Epithelial cell of esophagus (primary cell): ENCODE results near the gene TGFBR2.

ENCODE experiments used
- DNase-seq: peaks from one replicate; pipeline ENCODE4 v3.0.0; 2010; ENCODE audit warnings: low read depth
- H3K4me3 ChIP-seq: 2 replicates; pipeline ENCODE4 v1.5.1; 2011; ENCODE audit warnings: mild to moderate bottlenecking, low read length, control low read depth
- TF ChIP-seq, protein P1 (sequence below): IDR thresholded peaks from 2 replicates; pipeline ENCODE4 v1.5.1; 2011; ENCODE audit warnings: low read depth, mild to moderate bottlenecking, low read length, control low read depth, inconsistent platforms; ENCODE audit not compliant: insufficient read depth; ENCODE audit errors: missing control alignments

TGFBR2 gene

DNA sequence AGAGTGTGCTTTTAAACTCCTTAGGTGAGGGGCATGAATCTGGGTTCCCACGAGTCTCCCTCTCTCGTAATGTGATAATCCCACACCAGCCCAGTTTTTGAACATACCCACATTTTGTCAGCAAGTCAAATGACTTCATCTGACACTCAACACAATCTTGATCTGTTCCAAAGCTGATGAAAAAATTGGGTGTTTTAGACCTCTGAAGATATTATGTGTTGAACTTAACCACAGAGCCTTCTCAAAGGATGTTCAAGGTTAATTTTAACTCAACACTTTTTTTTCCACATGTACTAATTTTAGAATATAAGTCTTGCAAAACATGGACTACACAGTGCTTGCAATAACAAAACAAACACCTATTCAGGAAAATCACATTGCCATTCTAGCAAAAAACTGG, 123.1 kb downstream of the TGFBR2 start:
- H3K4me3 ChIP-seq, result no peak overlapping the region
- TF ChIP-seq, protein P1, sequence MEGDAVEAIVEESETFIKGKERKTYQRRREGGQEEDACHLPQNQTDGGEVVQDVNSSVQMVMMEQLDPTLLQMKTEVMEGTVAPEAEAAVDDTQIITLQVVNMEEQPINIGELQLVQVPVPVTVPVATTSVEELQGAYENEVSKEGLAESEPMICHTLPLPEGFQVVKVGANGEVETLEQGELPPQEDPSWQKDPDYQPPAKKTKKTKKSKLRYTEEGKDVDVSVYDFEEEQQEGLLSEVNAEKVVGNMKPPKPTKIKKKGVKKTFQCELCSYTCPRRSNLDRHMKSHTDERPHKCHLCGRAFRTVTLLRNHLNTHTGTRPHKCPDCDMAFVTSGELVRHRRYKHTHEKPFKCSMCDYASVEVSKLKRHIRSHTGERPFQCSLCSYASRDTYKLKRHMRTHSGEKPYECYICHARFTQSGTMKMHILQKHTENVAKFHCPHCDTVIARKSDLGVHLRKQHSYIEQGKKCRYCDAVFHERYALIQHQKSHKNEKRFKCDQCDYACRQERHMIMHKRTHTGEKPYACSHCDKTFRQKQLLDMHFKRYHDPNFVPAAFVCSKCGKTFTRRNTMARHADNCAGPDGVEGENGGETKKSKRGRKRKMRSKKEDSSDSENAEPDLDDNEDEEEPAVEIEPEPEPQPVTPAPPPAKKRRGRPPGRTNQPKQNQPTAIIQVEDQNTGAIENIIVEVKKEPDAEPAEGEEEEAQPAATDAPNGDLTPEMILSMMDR, result no peak

GRCh38 chr3:30729936-30730335, 123.5 kb downstream of the TGFBR2 start:
- TF ChIP-seq, protein P1, result no peak
- H3K4me3 ChIP-seq, result no peak overlapping the region
- DNase-seq, result no peak

More for the DNA sequence above, 123.1 kb downstream of the TGFBR2 start:
- DNase-seq, result no peak

DNA sequence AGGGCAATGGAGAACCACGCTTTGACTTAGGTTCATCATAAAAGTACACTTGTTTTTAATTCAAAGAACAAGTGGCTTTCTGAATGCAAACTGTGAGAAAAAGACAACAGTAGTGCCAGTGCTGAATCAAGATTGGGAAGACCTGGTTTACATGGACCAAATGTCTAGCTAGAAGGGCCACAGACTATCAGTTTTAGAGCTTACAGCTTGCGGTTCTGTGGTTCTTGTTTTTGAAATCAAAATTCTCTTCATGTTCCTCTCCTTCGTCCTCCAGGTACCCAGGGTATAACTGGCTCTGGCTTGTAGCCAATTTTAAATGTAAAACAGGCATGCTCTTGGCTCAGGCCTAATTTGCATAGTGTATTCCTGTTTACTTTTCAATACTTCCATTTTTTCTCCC, 124.6 kb downstream of the TGFBR2 start:
- DNase-seq, result no peak
- no peak overlapping the region for H3K4me3 ChIP-seq
- TF ChIP-seq, protein P1, result no peak

GRCh38 chr3:30733209-30733608, 126.8 kb downstream of the TGFBR2 start:
- H3K4me3 ChIP-seq, result no peak overlapping the region
- no peak for DNase-seq
- TF ChIP-seq, protein P1, result no peak

- H3K4me3 ChIP-seq, result no peak overlapping the region
- DNase-seq, result no peak
- TF ChIP-seq, protein P1, result no peak
These were observed 127.3 kb downstream of the TGFBR2 start for GRCh38 chr3:30733696-30734095.

GRCh38 chr3:30737743-30738499, 131.5 kb downstream of the TGFBR2 start:
- H3K4me3 ChIP-seq, result no peak overlapping the region
- TF ChIP-seq, protein P1, result no peak
- DNase-seq, result no peak

- no peak for DNase-seq
- TF ChIP-seq, protein P1, result no peak
- no peak overlapping the region for H3K4me3 ChIP-seq
These were observed 132.2 kb downstream of the TGFBR2 start for GRCh38 chr3:30738605-30739004.
